ENCODE data around the gene PARD6G. TPM values are rescaled to one million over a fixed set of nuclear protein-coding genes. Genes with fewer than 3 reads are reported as not detected.

Gene PARD6G
- total and polyA plus RNA-seq, 9 of the 15 experiments (the other 6 are each of a cell fraction or from before 2014, with no cell fraction given) = 0.03 to 1.2 (median 0.26) TPM

- no peak overlapping the region for H3K9ac ChIP-seq (ENCODE audit: insufficient read depth in 1 of 2, low read depth in 2 of 2, low read length in 2 of 2)
- peaks cover 0 to 16% of the 10 kb centered on the region in 2 experiments; a peak in 3 of 5 replicates for H3K27me3 ChIP-seq (ENCODE audit: control insufficient read depth in 2 of 2, insufficient read depth in 2 of 2, low read length in 2 of 2)
- no peaks in the 10 kb centered on the region for H3K36me3 ChIP-seq (ENCODE audit: control insufficient read depth, insufficient read depth, low read length)
- FAIRE-seq (no peak), DNase-seq (ENCODE audit: extremely low read depth in 1 of 4, low spot score in 3 of 4) (no peak), ATAC-seq (no peak)
- H3K79me2 ChIP-seq (ENCODE audit: control insufficient read depth, insufficient read depth, low read length) = no peaks in the 10 kb centered on the region
- POLR2A ChIA-PET = no interaction called here
- no peak overlapping the region for H3K4me3 ChIP-seq
- 0% methylated on average over 4 of the region's 4 CpGs for WGBS (ENCODE audit: insufficient coverage, low coverage, missing lambda C conversion rate)
- no peaks in the 10 kb centered on the region for H3K9me3 ChIP-seq (replicated peaks; ENCODE audit: control insufficient read depth, insufficient read depth, low read depth, low read length)
- no peak overlapping the region for H2AFZ ChIP-seq (ENCODE audit: low read depth, low read length)
- H4K20me1 ChIP-seq (replicated peaks; ENCODE audit: control insufficient read depth, insufficient read depth, low read length) = no peaks in the 10 kb centered on the region
- CTCF ChIA-PET (ENCODE audit: low intra/inter-chr PET ratio) = no interaction called here
- in situ Hi-C loops (cut with MboI) (no loop called here), intact Hi-C loops (cut with micrococcal nuclease) (no loop called here)
- no TSS peak for BruUV-seq (replicated peaks)
- H3K27ac ChIP-seq (ENCODE audit: extremely low read depth, low read depth, low read length) = no peak overlapping the region
- no peaks in the 10 kb centered on the region for H3K9me1 ChIP-seq (ENCODE audit: control insufficient read depth, insufficient read depth, low read length)
- H3K4me2 ChIP-seq (ENCODE audit: insufficient read depth, low read length) = no peak overlapping the region
- no peaks in the 10 kb centered on the region for H3K4me1 ChIP-seq (replicated peaks in 1 of 2; ENCODE audit: control insufficient read depth in 2 of 2, insufficient read depth in 2 of 2, low read length in 2 of 2)
- no peak for TF ChIP-seq GABPB2 (CRISPR knock-in tag; conservative IDR thresholded peaks at IDR 0.05)
- no peak for TF ChIP-seq PTTG1 (tag; IDR thresholded peaks at IDR 0.05; ENCODE audit: low read depth)
- no peak for TF ChIP-seq REST (IDR thresholded peaks at IDR 0.05; ENCODE audit: borderline replicate concordance)
- TF ChIP-seq REST (CRISPR knock-in tag; IDR thresholded peaks at IDR 0.05; ENCODE audit: low read depth) = no peak
- TF ChIP-seq POLR2G (IDR thresholded peaks at IDR 0.05; ENCODE audit: low read depth, low read length) = no peak
- TF ChIP-seq ELF4 (CRISPR knock-in tag; IDR thresholded peaks at IDR 0.05) = no peak
- TF ChIP-seq MTA3 (IDR thresholded peaks at IDR 0.05; ENCODE audit: borderline replicate concordance) = no peak
- TF ChIP-seq XRCC4 (IDR thresholded peaks at IDR 0.05; ENCODE audit: extremely low read depth, insufficient read depth, insufficient read length) = no peak
- TF ChIP-seq EZH2 (IDR thresholded peaks at IDR 0.05; ENCODE audit: borderline replicate concordance, low read depth, low read length) = no peak
- no peak for TF ChIP-seq ZNF57 (CRISPR knock-in tag; IDR thresholded peaks at IDR 0.05)
- TF ChIP-seq, protein P1, sequence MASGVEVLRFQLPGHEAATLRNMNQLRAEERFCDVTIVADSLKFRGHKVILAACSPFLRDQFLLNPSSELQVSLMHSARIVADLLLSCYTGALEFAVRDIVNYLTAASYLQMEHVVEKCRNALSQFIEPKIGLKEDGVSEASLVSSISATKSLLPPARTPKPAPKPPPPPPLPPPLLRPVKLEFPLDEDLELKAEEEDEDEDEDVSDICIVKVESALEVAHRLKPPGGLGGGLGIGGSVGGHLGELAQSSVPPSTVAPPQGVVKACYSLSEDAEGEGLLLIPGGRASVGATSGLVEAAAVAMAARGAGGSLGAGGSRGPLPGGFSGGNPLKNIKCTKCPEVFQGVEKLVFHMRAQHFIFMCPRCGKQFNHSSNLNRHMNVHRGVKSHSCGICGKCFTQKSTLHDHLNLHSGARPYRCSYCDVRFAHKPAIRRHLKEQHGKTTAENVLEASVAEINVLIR (CRISPR knock-in tag; IDR thresholded peaks at IDR 0.05) = no peak
- no peak for TF ChIP-seq POLR3G (IDR thresholded peaks at IDR 0.05; ENCODE audit: extremely low read depth, insufficient read length, insufficient replicate concordance)
- no peak for TF ChIP-seq ZBTB1 (CRISPR knock-in tag; IDR thresholded peaks at IDR 0.05; ENCODE audit: borderline replicate concordance, low read depth)
- no peak for TF ChIP-seq SOX6 (IDR thresholded peaks at IDR 0.05)
- no peak for TF ChIP-seq SMARCA4 (IDR thresholded peaks at IDR 0.05)
- no peak for TF ChIP-seq NONO (IDR thresholded peaks at IDR 0.05; ENCODE audit: low read depth in 2 of 2, low read length in 1 of 2)
- no peak for TF ChIP-seq KAT8 (IDR thresholded peaks at IDR 0.05; ENCODE audit: low read depth)
Measured at GRCh38 chr18:80225685-80226084, 21.6 kb downstream of the PARD6G start.
